Lung microvascular endothelial cell (primary cell): Measurements from ENCODE around the gene TEDC1. TPM values are rescaled to one million over a fixed set of nuclear protein-coding genes. Genes with fewer than 3 reads are reported as not detected.

Source experiments
- DNase-seq, 2 donors: peaks; one replicate each; pipeline versions ENCODE4 v3.0.0 to v3.0.0-alpha.2; 2010; ENCODE audit warnings: low read depth in 2 of 2
- total RNA-seq: library from RNA; depleted of rRNA; stranded (reverse); fragments of >200 nt; gene quantifications from 2 replicates; pipeline ENCODE4 v1.2.1, GENCODE V29; 2014

TEDC1 gene
- total RNA-seq, 1 donor from 2014 or later, result 2.8 TPM

DNA sequence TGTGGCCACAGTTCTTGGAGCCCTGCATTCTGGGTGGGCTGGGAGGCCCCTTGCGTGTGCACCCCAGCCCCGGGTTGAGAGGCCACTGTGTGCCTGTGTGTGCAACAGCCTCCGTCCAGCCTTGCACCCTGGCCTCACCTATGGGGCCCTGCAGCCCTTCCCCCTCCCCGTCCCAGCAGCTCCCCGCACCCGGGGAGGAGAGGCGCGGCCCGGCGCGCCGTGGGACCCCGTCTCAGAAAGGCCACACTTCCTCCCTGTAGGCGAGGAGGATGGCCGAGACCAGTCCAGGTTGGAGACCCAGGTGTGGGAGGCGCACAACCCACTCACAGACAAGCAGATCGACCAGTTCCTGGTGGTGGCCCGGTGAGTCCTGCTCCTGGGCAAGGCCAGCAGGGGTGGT, 33.0 kb upstream of the TEDC1 start:
- DNase-seq, result no peak

GRCh38 chr14:105458571-105458970, 32.5 kb upstream of the TEDC1 start:
- no peak for DNase-seq

GRCh38 chr14:105460116-105460515, 30.9 kb upstream of the TEDC1 start:
- DNase-seq, result no peak

DNA sequence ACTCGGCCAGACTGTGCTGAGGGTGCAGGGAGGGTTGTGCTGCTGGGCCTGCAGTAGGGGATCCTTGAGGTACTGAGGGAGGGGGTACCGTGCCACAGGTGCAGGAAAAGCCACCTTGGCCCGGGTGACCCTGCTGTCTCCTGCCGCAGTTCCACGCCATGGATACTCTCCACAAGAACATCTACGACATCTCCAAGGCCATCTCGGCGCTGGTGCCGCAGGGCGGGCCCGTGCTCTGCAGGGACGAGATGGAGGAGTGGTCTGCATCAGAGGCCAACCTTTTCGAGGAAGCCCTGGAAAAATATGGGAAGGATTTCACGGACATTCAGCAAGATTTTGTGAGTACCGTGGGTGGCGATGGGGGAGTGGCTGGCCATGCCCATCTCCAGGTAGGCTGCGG, 30.4 kb upstream of the TEDC1 start:
- DNase-seq, result no peak

GRCh38 chr14:105461903-105462302, 29.1 kb upstream of the TEDC1 start:
- DNase-seq, result no peak

DNA sequence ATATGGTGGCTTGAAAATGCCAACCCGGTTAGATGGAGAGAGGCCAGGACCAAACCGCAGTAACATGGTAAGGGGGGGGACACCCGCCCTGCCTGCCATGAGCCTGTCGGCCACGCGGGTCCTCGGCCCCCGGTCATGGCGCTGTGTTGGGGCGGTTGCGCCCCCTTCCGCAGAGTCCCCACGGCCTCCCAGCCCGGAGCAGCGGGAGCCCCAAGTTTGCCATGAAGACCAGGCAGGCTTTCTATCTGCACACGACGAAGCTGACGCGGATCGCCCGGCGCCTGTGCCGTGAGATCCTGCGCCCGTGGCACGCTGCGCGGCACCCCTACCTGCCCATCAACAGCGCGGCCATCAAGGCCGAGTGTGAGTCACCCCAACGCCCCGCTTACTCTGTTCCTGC, 26.5 kb upstream of the TEDC1 start:
- DNase-seq, result no peak

- DNase-seq, result no peak
Observed at GRCh38 chr14:105465209-105466031, 25.6 kb upstream of the TEDC1 start.

DNA sequence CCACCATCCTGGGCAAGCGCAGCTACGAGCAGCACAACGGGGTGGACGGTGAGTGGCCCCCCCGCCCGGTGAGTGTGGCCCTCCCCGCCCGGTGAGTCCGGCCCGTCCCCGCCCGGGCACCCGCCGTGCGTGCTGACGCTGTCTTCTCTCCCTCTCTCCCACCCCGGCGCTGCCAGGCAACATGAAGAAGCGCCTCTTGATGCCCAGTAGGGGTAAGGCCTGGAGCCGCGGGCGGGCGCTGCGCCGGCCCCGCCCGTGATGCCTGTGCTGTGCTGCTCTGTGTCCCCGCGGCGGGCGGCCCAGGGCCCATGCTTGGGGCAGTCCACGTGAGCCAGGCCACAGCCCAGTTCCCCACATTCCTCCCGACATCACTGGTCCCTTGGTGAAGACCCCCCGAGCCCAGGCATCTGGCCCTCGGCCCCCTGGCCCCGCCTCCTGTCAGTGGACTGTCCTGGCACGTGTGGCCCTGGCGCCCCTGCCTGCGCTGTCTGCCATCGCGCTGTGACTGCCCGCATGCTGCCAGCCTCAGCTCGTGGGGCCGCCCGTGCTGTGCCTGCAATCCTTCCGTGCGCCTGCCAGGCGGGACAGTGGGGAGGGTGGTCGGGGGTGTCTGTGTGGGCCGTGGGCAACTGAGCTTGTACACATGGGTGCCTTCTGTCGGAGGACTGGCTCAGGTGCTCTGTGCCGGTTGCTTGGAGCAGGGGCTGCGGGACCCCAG, 24.4 kb upstream of the TEDC1 start:
- DNase-seq, result no peak

- no peak for DNase-seq
Observed at GRCh38 chr14:105467249-105467941, 23.7 kb upstream of the TEDC1 start.

- DNase-seq, result no peak
Observed at GRCh38 chr14:105467942-105468471, 23.0 kb upstream of the TEDC1 start.

DNA sequence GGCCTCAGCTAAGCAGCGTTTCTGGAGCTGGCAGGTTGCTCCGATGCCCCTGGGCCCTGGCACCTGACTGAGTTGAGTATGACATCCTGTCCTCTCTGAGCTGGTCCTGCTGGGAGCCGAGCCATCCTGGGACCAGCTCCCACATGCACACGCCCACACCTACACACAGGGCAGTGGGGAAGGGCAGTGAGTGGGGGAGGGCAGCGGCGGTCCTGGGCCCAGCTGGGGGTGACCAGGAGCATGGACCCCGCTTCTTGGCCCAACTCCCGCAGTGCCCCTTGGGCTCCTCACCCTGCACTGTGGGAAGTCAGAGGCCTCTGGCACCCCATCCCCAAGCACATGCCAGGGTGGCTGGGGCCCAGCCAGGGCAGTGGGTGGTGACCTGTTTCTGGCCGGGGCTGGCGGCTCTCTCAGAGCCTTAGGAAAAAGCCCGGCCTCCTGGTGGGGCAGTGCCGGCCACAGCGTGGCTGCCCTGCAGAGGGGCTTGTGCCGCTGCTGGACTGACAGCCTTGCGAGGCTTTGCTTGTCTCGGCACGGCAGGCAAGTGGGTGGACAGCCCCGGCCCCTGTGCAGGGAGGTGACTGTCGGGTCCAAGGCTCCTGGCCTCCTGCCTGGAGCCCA, 22.3 kb upstream of the TEDC1 start:
- DNase-seq, result no peak

DNA sequence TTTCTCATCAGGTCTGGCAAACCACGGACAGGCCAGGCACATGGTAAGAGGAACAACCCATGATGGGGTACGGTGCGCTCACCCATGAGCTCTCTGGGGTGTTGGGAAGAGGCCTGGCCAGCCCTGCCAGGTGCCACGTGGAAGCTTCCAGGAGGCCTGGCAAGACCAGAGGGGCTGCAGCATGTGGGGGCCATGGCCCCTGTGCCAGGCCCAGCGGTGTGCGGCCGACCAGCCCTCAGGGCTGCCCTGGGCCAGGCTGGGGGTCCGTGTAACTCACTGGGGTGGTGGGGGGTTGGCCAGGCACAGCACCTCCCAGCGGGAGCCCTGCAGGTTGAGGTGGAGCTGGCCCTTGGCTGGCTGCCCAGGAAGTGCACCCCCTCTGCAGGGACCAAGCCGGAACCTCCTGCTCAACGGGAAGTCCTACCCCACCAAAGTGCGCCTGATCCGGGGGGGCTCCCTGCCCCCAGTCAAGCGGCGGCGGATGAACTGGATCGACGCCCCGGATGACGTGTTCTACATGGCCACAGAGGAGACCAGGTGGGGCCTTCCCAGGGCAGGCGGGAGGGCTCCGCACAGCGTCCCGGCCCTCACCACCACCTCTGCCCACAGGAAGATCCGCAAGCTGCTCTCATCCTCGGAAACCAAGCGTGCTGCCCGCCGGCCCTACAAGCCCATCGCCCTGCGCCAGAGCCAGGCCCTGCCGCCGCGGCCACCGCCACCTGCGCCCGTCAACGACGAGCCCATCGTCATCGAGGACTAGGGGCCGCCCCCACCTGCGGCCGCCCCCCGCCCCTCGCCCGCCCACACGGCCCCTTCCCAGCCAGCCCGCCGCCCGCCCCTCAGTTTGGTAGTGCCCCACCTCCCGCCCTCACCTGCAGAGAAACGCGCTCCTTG, 21.3 kb upstream of the TEDC1 start:
- peak in 1 of 2 donors; percentile 32 for DNase-seq

GRCh38 chr14:105470350-105471296, 20.4 kb upstream of the TEDC1 start:
- no peak for DNase-seq

DNA sequence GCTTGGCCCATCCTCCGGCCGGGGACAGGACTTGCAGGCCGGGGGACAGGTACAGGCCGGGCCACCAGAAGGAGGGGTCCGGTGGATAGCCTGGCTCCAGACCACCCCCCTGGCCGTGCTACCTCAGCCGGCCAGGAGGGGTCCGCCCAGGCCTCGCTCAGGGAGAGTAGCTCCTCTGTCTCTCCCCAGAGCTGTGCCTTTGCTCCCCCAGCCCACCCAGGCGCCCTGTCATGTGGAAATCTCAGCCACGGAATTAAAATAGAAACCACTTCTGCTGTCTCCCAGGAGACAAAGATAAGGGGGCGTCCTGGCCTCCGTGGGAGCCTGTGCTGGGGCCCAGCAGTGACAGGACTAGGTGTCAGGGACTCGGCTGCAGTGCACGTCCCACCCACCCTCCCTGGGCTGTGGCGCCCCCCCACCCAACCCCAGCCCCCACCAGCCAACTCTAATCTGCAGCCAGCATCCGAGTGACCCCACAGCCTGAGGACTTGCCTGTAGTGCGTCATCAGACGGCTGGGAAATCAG, 19.7 kb upstream of the TEDC1 start:
- DNase-seq, result no peak

DNA sequence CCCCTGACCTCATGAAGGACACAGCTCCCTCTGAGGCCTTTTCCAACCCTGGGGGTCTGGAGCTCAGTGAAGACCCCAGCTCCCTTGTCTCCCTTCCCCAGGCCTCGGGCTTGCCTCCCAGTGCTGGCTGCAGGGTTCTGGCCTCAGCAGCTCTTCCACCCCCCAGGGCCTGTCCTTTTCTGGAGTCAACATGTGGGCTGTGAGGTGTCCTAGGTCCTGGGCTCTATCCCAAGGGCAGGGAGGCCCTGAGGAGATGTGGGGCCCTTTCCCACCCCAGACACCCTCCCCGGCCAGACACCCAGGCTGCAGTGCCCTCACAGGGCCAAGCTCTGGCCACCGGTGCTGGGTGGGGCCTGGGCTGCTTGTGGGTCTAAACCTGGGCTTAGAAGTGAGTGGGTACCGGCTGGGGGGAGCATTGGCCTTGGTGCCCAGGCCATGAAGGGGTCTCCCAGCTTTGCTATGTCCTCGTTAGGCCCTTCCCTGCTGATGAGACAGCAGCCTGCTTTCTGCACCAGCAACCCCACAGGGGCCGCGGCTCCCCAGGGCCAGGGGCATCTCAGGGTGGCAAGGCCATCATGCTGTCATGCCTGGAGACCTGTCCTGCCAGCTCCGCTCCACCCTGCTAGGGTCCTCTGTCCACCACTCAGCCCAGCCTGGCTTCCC, 19.1 kb upstream of the TEDC1 start:
- DNase-seq, result no peak

DNA sequence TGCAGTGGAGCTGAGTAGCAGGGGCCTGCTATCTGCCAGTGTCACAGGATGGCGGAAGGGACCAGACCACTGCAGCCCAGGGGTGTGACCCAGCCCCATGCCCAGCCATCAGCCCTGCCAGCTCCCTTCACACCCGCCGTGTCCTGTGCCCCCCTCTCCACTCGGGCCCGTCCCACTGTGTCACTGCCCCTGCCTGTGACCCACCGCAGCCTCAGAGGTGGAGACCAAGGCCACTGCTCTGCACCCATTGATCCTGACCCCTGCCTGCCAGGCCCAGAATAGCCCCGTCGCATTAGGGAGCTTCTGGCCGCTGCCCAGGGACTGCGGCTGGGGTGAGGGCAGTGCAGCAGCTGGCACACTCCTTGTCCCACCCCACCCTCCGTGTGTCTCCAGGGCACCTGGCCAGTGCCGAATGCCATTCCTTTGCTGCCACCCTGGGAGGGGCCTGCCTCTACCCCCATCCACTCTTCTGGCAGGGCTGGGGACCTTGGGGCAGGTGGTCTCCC, 18.5 kb upstream of the TEDC1 start:
- DNase-seq, result no peak

DNA sequence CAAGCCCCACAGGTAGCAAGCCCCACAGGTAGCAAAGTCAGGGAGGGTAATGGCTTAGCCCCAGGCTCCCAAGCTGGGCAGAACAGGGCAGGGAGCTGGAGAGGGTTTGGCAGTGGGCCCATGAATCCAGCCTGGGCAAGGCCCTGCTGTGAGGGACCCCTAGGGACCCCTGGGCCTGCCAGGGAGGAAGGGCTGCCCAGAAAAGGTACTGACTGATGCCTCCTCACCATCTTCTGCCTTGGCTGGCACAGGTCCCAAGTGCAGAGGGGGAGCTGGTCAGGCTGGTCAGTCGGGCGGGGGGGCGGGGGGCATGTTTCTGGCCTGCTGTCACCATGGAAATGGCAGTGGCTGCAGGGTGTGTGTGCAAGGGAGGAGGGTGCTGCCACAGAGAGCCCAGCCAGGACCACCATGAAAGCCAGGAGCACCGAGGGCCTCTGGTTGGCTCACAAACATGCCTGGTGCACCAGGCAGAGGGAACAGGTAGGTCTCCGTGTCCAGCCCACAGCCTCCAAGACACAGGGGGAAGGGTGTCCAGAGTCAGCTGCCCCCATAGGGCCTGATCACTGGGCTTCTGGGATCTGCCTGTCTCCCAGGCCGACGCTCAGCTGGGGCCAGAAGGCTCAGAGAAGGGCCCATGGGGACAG, 17.9 kb upstream of the TEDC1 start:
- no peak for DNase-seq
